ENCODE measurements around the gene NR1I2. TPM values are rescaled to one million over a fixed set of nuclear protein-coding genes. Genes with fewer than 3 reads are reported as not detected.

NR1I2 gene
- total RNA-seq, 1 donor from 2014 or later, result 0.13 TPM

- Mint-ChIP-seq H3K27me3 (ENCODE audit: insufficient read depth) (no peaks in the 10 kb centered on the region), H3K27ac (no peak overlapping the region), H3K36me3 (ENCODE audit: low read depth) (no peaks in the 10 kb centered on the region), H3K9me3 (no peaks in the 10 kb centered on the region), H3K4me3 (no peak overlapping the region), H3K4me1 (ENCODE audit: low read depth) (no peaks in the 10 kb centered on the region)
- DNase-seq (ENCODE audit: low spot score), result no peak
- intact Hi-C loops (cut with micrococcal nuclease), result no loop called here
These were observed 8.5 kb downstream of the NR1I2 start for GRCh38 chr3:119790369-119790768.

DNA sequence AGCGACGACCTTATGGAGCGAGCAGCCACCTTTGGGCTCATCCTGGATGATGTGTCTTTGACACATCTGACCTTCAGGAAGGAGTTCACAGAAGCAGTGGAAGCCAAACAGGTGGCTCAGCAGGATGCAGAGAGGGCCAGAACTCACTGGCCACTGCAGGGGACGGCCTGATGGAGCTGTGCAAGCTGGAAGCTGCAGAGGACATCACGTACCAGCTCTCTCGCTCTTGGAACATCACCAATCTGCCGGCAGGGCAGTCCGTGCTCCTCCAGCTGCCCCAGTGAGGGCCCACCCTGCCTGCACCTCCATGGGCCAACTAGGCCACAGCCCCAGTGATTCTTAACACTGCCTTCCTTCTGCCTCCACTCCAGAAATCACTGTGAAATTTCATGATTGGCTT lies 10.4 kb downstream of the NR1I2 start:
- no peaks in the 10 kb centered on the region for H3K9me3 Mint-ChIP-seq
- no peak for DNase-seq (ENCODE audit: low spot score)
- intact Hi-C loops (cut with micrococcal nuclease), result no loop called here

GRCh38 chr3:119794401-119794800 lies 12.5 kb downstream of the NR1I2 start:
- Mint-ChIP-seq H3K4me3 (no peak overlapping the region), H3K9me3 (no peaks in the 10 kb centered on the region), H3K4me1 (ENCODE audit: low read depth) (no peaks in the 10 kb centered on the region), H3K36me3 (ENCODE audit: low read depth) (no peaks in the 10 kb centered on the region), H3K27me3 (ENCODE audit: insufficient read depth) (peaks cover 14% of the 10 kb centered on the region), H3K27ac (no peak overlapping the region)
- intact Hi-C loops (cut with micrococcal nuclease), result no loop called here
- DNase-seq (ENCODE audit: low spot score), result no peak

More for the DNA sequence above, 10.4 kb downstream of the NR1I2 start:
- no peaks in the 10 kb centered on the region for H3K4me1 Mint-ChIP-seq (ENCODE audit: low read depth)
- H3K27ac Mint-ChIP-seq, result no peak overlapping the region
- peaks cover 7% of the 10 kb centered on the region for H3K27me3 Mint-ChIP-seq (ENCODE audit: insufficient read depth)
- H3K36me3 Mint-ChIP-seq (ENCODE audit: low read depth), result no peaks in the 10 kb centered on the region
- H3K4me3 Mint-ChIP-seq, result no peak overlapping the region

GRCh38 chr3:119794971-119795612 lies 13.2 kb downstream of the NR1I2 start:
- Mint-ChIP-seq H3K4me1 (ENCODE audit: low read depth) (no peaks in the 10 kb centered on the region), H3K27ac (no peak overlapping the region), H3K27me3 (ENCODE audit: insufficient read depth) (peaks cover 14% of the 10 kb centered on the region), H3K36me3 (ENCODE audit: low read depth) (no peaks in the 10 kb centered on the region), H3K4me3 (no peak overlapping the region), H3K9me3 (no peaks in the 10 kb centered on the region)
- intact Hi-C loops (cut with micrococcal nuclease), result no loop called here
- no peak for DNase-seq (ENCODE audit: low spot score)

DNA sequence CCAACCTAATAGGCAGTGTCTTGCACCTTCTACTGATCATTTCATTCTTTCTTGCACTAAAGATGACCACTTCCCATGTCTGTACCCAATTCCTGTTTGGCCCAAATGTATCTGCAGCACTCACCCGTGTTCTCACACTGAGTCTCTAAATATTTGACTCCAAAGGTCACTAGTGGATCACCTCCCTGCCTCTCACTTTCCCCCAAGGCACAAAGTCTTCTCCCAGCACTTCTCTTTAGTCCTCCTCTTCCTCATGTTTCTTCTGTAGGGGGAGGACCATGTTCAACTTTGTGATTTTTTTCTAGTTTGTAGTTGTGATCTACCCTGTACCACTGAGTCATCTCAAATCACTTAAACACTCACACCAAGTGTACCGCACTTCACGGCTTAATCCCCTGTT lies 13.9 kb downstream of the NR1I2 start:
- DNase-seq (ENCODE audit: low spot score), result no peak
- Mint-ChIP-seq H3K36me3 (ENCODE audit: low read depth) (no peaks in the 10 kb centered on the region), H3K27me3 (ENCODE audit: insufficient read depth) (peaks cover 18% of the 10 kb centered on the region), H3K9me3 (no peaks in the 10 kb centered on the region), H3K27ac (no peak overlapping the region), H3K4me3 (no peak overlapping the region), H3K4me1 (ENCODE audit: low read depth) (no peaks in the 10 kb centered on the region)
- intact Hi-C loops (cut with micrococcal nuclease), result no loop called here

DNA sequence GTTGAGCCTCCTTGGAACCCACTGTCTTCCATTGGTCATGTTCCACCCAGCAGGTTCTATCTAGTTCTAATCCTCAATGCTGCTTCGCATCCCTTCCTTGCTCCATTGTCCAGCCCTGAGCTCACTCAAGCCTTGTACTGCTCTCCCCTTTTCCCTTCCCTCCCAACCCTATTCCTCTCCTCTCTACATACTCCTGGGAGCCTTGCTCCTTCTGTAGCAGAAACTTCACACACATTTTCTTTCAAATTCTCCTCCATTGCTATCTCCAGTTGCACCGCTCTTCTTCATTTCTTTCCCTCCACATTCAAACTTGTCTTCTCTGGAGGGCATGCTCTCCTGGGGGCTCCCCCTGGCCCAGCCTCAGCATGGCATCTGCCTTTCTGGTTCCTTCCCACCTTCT lies 14.5 kb downstream of the NR1I2 start:
- Mint-ChIP-seq H3K4me1 (ENCODE audit: low read depth) (no peaks in the 10 kb centered on the region), H3K4me3 (no peak overlapping the region), H3K27ac (no peak overlapping the region), H3K9me3 (no peaks in the 10 kb centered on the region), H3K36me3 (ENCODE audit: low read depth) (no peaks in the 10 kb centered on the region), H3K27me3 (ENCODE audit: insufficient read depth) (peaks cover 18% of the 10 kb centered on the region)
- intact Hi-C loops (cut with micrococcal nuclease), result no loop called here
- DNase-seq (ENCODE audit: low spot score), result no peak

DNA sequence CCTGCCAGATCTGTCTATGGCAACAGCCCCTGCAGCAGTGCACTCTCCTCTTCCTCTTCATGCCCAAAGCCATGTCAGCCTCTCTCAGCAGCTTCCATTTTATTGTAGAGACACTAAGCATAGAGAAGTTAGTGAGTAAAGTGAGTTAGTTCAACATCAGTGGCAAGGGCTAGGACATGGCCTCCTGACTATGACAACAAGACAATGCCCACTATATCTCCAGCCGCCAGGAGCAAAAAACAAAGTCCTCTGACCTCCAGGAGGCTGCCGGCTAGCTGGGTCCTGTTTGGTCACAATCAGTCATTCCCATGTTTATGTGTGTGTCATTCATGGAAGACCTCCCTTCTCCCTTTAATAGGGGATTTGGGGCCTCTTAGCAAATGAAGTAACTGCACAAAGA lies 14.9 kb downstream of the NR1I2 start:
- Mint-ChIP-seq H3K36me3 (ENCODE audit: low read depth) (no peaks in the 10 kb centered on the region), H3K4me1 (ENCODE audit: low read depth) (no peaks in the 10 kb centered on the region), H3K27ac (no peak overlapping the region), H3K4me3 (no peak overlapping the region), H3K27me3 (ENCODE audit: insufficient read depth) (peaks cover 18% of the 10 kb centered on the region), H3K9me3 (no peaks in the 10 kb centered on the region)
- intact Hi-C loops (cut with micrococcal nuclease), result no loop called here
- DNase-seq (ENCODE audit: low spot score), result no peak

- no peaks in the 10 kb centered on the region for H3K9me3 Mint-ChIP-seq
- H3K36me3 Mint-ChIP-seq (ENCODE audit: low read depth), result no peaks in the 10 kb centered on the region
- no peak overlapping the region for H3K4me3 Mint-ChIP-seq
These were observed 18.9 kb downstream of the NR1I2 start for GRCh38 chr3:119800844-119801243.

DNA sequence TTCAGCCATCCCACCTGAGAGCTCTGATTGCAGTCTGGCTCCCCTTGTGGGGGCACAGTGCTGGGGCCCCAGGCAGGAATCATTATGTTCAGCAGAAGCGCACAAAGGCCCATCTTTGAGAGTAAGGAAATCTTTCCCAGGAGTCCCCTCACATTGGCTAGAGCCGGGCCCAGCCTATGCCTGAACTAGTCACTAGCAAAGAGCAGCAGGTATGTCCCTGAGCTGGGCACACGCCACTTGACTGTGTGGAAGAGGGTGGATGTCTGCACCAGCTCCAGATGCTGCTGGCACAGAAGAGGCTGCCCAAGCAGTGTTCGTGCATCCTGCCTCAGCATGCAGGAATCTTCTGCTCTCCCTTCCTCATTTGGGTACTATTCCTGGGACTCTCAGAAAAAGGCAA lies 26.3 kb downstream of the NR1I2 start:
- peak overlapping the region; percentile 19 for H3K4me3 Mint-ChIP-seq
- H3K27ac Mint-ChIP-seq, result no peak overlapping the region
- H3K36me3 Mint-ChIP-seq (ENCODE audit: low read depth), result no peaks in the 10 kb centered on the region
- peaks cover 12% of the 10 kb centered on the region for H3K27me3 Mint-ChIP-seq (ENCODE audit: insufficient read depth)
- H3K9me3 Mint-ChIP-seq, result no peaks in the 10 kb centered on the region
- no peak for DNase-seq (ENCODE audit: low spot score)
- intact Hi-C loops (cut with micrococcal nuclease), result no loop called here
- peaks cover 7% of the 10 kb centered on the region for H3K4me1 Mint-ChIP-seq (ENCODE audit: low read depth)

More at GRCh38 chr3:119800844-119801243, 18.9 kb downstream of the NR1I2 start:
- Mint-ChIP-seq H3K27me3 (ENCODE audit: insufficient read depth) (peaks cover 18% of the 10 kb centered on the region), H3K27ac (no peak overlapping the region), H3K4me1 (ENCODE audit: low read depth) (no peaks in the 10 kb centered on the region)
- intact Hi-C loops (cut with micrococcal nuclease), result no loop called here
- no peak for DNase-seq (ENCODE audit: low spot score)

- no peak for DNase-seq (ENCODE audit: low spot score)
- Mint-ChIP-seq H3K36me3 (ENCODE audit: low read depth) (no peaks in the 10 kb centered on the region), H3K4me1 (ENCODE audit: low read depth) (peaks cover 7% of the 10 kb centered on the region), H3K27ac (no peak overlapping the region), H3K4me3 (no peak overlapping the region), H3K9me3 (no peaks in the 10 kb centered on the region), H3K27me3 (ENCODE audit: insufficient read depth) (peaks cover 12% of the 10 kb centered on the region)
- intact Hi-C loops (cut with micrococcal nuclease), result no loop called here
These were observed 26.9 kb downstream of the NR1I2 start for GRCh38 chr3:119808843-119809242.

GRCh38 chr3:119809249-119810017 lies 27.5 kb downstream of the NR1I2 start:
- Mint-ChIP-seq H3K27ac (no peak overlapping the region), H3K4me1 (ENCODE audit: low read depth) (peaks cover 7% of the 10 kb centered on the region), H3K36me3 (ENCODE audit: low read depth) (no peaks in the 10 kb centered on the region), H3K9me3 (no peaks in the 10 kb centered on the region), H3K27me3 (ENCODE audit: insufficient read depth) (peaks cover 12% of the 10 kb centered on the region), H3K4me3 (peak overlapping the region; percentile 64)
- intact Hi-C loops (cut with micrococcal nuclease), result no loop called here
- no peak for DNase-seq (ENCODE audit: low spot score)

DNA sequence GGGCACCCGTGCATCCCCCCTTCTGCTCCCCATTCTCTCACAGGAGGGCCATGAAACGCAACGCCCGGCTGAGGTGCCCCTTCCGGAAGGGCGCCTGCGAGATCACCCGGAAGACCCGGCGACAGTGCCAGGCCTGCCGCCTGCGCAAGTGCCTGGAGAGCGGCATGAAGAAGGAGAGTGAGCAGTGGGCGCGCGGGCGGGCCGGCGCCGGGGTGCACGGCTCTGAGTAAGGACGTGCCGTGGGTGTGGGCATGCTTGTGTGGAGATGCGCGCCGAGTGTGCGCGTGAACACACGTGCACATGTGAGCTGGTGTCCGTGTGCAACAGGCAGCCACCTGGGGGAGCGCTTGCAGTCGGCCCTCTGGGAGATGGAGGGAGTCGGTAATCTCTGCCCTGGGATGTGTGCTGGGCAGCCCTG lies 28.1 kb downstream of the NR1I2 start:
- Mint-ChIP-seq H3K4me1 (ENCODE audit: low read depth) (peaks cover 7% of the 10 kb centered on the region), H3K4me3 (peak overlapping the region; percentile 64), H3K36me3 (ENCODE audit: low read depth) (no peaks in the 10 kb centered on the region), H3K27ac (peak overlapping the region; percentile 5), H3K27me3 (ENCODE audit: insufficient read depth) (peaks cover 10% of the 10 kb centered on the region), H3K9me3 (no peaks in the 10 kb centered on the region)
- DNase-seq (ENCODE audit: low spot score), result peak; percentile 23
- intact Hi-C loops (cut with micrococcal nuclease), result no loop called here

- Mint-ChIP-seq H3K27ac (no peak overlapping the region), H3K9me3 (no peaks in the 10 kb centered on the region), H3K36me3 (ENCODE audit: low read depth) (no peaks in the 10 kb centered on the region), H3K27me3 (ENCODE audit: insufficient read depth) (peaks cover 6% of the 10 kb centered on the region), H3K4me3 (no peak overlapping the region), H3K4me1 (ENCODE audit: low read depth) (peaks cover 7% of the 10 kb centered on the region)
- no peak for DNase-seq (ENCODE audit: low spot score)
- intact Hi-C loops (cut with micrococcal nuclease), result no loop called here
These were observed 30.7 kb downstream of the NR1I2 start for GRCh38 chr3:119812491-119813058.

Measured in activated T-helper 1 cell treated with anti-CD3 and anti-CD28 coated beads, Interleukin-12 subunit alpha, Interleukin-12 subunit beta, Interleukin-2, Interleukin-4 antibody, amounts not matched to agents 30 ng/mL and 10 ng/mL and 1 ng/mL, durations not matched to agents 14 hours and 24 hours and 36 hours (primary cell).